HG03097 (cell line): ENCODE results near the gene EME1.
A peak's percentile ranks its signal among the peaks of the same experiment; 100 is the strongest.
"Not testable (repeated sequence)": the region's sequence is repeated elsewhere in the genome, so short reads cannot be mapped to it uniquely, and the experiment has no call there.

ENCODE experiments used
- ATAC-seq: cut with Tn5 transposase; IDR thresholded peaks from one replicate; pipeline ENCODE4 v1.9.1; 2021; ENCODE audit not compliant: unreplicated experiment, low FRiP score

Gene EME1, protein sequence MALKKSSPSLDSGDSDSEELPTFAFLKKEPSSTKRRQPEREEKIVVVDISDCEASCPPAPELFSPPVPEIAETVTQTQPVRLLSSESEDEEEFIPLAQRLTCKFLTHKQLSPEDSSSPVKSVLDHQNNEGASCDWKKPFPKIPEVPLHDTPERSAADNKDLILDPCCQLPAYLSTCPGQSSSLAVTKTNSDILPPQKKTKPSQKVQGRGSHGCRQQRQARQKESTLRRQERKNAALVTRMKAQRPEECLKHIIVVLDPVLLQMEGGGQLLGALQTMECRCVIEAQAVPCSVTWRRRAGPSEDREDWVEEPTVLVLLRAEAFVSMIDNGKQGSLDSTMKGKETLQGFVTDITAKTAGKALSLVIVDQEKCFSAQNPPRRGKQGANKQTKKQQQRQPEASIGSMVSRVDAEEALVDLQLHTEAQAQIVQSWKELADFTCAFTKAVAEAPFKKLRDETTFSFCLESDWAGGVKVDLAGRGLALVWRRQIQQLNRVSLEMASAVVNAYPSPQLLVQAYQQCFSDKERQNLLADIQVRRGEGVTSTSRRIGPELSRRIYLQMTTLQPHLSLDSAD

DNA sequence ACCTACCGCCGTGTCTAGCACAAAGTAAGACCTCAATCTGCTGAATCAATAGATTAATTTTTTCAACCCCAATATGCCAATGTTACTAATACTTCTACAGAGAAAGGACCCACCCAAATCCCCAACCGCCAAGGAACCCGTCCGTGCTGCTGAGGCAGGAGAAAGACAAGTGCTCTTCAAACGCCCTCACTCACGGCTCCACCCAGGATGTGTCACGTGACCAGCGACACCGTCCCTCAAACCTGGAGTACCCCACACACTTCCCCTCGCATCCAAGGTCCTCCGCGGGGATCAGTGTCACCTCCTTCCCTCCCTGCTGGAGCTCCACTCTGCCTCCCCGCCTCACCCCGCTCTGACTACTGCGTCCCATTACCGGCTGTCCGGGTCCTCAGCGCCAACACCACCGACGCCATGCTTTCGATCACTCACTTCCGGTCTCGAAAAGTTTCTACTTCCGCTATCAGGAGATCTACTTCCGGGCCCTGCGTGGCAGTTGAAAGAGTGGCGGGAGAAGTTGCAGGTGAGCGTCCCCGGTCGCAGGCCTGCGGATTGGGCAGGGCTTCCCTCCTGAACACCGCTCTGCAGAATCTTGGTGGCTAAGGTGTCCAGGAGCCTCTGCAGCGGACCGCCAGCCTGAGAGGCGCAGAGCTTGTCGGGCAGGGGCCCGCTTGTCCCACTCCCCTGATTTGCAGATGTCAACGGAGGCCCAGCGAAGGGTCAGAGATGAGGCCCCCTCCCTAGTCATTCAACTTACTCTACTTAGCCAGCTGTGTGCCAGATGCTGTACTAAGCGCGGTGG is at the start of gene EME1, which contains the start of gene MRPL27:
TSS of gene EME1 (plus strand) at position 472 of the 799 bp plus-strand sequence. CDS start 1,980 bp downstream, outside the sequence.
TSS of gene MRPL27 (minus strand) at position 427 of the 799 bp plus-strand sequence. CDS start at position 413, 14 bp downstream.
- ATAC-seq: peak; percentile 70

DNA sequence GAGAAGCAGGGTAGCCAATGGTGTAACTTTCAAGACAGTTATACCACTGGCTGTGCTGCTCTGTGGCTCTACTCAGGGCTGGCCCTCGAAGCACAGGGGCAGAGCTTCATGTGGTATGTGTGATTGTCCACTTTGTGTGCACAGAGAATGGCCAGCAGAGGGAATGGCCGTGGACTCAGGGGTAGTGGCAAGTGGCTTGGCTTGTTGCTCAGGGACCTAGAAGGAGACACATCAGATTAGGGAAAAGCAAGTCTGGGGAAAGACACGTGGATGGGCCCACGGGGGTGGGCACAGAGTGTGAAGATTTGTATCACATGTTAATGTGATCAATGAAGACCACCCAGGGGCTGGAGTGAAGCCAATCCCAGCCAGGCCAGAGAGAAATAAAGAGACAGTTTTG is 47.1 kb upstream of the EME1 start:
- no peak for ATAC-seq

DNA sequence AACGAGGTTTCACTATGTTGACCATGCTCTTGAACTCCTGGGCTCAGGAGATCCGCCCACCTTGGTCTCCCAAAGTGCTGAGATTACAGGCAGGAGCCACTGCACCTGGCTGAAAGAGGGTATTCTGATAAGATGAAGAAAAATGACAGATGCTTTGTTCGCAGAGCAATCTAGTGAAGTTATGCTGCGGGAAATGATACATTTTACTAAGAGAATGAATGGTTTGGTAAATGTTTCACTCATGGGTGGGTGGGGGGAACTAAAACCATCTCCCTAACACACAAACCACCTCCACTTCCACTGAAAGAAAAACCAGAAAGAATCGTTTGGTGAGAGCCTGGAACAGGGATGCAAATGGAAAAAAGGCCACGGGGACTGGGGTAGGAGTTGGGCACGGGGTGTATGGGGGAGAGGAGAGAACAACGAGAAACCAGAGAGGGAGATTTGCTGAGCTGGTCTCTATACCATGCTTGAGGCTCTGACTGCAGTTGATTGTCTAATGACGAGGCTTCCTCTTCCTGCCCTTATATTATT is 46.1 kb upstream of the EME1 start:
- ATAC-seq: no peak

DNA sequence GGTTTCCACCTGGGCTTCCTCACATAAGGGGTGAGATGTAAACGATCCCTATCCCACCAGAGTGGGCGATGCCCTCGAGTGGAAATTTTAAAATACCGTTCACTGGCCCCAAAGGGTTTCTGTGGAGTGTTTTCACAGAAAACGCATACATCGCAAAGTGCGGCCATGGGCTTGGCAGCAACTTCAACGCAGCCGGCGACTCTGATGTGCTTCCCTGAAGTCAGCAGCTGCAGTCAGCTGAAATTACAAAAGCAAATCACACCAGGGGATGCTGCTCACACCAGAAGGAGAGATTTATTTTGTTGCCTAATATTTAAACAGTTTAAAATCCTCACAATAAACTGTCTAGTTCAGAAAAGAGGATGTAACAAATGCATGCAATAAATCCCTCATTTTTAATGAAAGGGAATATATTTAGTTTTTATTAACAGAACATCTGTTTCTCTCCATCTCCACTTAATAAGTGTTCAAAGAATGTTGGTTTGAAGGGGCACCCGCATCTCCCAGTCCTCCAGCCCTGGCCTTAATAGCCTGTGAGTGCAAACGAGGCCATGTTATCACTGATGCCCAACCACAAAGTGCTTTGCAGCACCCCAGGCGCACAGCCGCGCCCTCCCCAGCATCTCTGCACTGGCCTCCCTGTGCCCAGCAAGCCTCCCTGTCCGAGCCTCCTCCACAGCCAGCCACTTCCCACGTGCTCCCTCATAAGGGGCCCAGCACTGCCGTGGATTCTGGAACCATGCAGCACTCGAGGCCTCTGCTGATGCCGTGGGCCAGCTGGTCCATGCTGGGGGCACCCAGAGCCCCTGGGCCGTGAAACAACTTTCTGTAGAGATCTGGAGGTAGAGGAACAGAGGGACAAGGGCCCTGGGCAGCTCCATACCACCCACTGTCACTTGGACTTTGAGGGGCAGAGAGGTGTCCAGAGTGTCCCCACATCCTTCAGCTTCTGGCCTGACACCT is 44.4 kb upstream of the EME1 start:
- no peak for ATAC-seq

DNA sequence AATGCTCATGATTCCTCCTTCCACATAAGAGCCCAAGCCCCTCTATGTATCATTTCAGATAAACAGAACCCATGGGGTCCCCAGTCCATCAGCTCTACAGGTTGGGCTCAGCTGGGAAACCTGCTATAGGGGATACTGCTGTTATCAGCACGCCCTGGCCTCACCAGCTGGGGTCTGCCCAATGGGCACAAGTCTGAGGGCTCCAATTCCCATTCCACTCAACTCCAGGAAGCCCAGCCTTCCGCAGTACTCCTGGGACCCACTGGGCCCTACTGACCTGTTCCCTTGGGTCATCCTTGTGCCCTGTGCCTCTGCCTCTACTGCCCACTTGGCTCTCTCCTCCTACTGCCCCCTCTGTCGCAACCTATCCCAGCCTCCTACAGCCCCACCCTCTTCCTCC is 43.3 kb upstream of the EME1 start:
- ATAC-seq: no peak

DNA sequence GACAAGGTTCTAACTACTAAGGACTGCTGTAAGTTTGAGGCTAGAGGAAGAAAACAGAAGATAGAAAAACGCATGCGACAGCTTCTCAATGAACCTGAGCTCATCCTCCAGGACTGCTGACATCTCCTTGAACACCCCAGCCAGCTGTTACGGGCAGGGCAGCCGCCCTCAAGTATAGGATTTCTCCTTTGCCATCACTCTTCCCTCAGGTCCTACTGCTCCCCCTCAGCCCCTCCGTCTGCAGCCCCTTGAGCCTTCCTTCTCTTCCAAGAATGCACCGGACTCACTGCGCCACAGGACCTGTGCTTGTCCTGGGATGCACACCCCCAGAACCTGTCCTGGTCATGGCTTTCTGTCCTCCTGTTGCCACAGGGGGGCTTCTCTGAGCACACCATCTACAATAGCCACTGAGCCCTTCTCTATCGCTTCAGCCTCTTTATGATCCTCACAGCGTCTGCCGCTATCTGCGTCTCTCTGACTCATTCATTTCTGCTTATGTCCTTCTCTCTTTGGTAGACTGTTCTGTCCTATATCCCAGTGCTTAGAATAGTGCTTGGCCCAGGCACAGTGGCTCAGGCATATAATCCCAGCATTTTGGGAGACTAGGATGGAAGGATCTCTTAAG is 42.8 kb upstream of the EME1 start:
- no peak for ATAC-seq

DNA sequence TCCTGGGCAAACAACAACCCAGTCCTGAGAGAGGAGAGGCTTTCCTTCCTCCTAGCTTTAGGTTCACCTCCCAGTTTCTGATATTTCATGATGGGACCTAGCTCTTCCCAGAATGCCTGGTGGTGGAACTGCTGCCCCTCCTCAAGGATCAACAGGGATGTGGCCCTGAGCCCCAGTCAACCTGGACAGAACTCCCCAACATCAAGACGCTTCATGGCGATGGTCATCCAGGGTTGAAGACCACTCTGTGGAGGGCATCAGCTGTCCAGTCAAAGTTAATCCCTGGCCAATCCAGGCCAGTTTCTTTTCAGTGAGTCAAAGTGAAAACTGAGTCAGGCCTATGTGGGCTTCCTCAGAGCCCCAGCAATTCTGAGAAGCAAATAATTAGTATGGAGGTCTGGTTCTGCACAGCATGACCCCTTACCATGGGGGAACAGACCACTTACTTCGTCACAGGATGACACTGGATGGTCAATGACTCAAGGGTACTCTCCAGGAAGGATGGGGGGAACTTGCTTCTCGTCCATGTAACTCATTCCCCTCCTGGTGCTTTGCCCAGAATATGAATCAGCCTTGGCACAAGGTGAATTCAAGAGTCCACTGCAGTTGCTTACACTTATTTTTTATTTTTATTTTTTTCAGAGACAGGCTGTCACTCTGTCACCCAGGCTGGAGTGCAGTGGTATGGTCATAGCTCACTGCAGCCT is 41.8 kb upstream of the EME1 start:
- no peak for ATAC-seq

DNA sequence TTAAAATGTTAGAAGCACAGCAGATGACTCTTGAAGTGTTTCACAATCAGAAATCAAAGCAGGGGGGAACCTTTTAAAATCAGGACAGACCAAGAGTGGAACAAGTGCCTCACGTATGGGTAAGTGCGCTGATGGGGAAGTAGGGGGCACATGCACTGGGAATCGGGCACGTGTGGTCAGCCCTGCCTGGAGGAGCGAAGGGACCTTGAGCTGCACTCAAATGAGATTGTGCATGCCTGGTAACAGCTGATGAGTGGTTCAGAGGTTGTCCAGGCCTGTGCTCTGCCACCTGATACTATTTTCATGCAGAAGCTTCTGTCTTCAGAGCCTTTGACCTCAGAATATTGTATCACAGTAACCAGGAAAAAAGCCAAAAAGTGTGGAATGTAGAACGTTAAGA is 40.8 kb upstream of the EME1 start:
- ATAC-seq: no peak

DNA sequence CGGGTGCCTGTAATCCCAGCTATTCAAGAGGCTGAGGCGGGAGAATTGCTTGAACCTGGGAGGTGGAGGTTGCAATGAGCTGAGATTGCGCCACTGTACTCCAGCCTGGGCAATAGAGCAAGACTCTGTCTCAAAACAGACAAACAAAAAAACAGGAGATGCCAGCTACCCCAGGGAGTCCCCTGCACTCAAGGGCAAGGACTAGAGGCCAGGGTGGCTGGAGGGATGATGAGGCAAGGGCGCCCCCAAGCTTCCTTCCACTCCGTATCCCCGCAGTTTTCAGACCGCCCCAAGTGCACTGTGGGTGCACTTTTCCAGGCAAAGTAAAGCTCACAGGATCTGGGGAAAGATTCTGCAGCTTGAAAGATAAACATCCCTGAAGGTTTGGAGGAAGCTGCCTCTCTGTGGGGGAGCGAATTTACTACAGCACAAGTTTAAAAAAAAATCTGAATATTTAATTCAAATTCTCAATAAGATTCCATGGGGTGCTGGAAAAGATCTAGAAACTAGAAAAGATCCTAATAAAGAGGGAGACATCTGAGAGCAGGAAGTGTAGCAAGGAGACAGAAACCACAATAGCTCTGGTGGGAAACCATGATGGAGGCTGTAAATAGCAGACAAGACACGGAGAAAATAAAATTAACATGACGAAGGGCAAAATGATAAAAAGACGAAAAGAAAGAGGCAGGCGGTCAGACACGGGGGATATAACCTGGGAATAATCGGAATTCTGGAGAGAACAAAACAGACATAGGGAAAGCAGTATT is 39.6 kb upstream of the EME1 start:
- not testable (repeated sequence) for ATAC-seq

DNA sequence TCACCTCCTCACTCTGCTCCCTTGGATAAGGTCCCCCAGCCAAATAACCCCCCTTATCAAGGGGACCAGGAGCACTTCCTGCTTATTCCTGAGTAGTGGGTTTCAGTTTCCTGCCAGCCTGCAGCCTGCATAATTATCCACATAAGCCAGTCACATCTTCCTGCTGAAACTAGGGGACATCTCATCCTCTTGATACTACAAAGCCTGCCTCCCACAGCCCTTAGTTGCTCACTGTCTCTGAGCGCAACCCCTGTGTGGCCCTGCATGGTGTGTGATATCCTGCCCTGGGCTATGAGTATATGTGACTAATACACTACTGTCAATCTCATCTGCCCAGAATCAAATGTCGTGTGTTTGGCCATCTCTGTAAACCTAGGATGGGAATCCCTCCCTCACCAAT is 35.1 kb upstream of the EME1 start:
- ATAC-seq: no peak

DNA sequence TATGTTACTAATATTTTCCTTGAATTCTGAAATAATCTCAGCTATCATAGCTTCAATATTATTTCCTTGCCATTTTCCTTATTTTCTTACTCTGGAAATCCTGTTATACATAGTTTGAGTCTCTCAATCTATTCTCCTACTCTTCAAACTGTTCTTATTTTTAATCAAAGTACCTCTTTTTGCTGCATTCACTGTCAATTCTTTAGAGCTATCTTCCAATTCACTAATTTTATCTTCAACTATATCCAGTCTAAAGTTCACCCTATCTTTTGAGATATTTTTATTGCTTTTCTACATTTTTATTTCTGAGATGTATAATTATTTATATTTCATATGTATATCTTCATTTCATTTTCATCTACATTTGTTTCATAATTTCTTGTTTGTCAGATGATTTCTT is 34.4 kb upstream of the EME1 start:
- no peak for ATAC-seq

DNA sequence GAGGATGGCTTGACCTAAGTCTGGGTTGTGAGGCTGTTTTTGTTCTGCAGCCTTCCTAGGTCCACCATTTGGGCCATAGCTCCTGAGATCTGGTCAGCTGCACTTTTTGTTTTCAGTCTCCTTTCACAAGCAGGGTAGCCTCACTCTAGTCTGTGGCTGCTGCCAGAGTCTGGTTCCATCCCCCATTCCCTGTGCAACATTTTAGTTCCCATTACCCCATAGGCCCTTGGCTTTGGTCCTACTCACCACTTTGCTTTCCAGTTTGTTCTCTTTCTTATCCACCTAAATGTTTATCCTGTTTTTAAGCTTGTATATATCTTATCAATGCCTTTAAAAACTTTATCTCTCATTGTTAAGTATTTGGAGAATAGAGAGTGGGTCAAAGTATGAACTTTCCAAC is 33.6 kb upstream of the EME1 start:
- ATAC-seq: no peak

DNA sequence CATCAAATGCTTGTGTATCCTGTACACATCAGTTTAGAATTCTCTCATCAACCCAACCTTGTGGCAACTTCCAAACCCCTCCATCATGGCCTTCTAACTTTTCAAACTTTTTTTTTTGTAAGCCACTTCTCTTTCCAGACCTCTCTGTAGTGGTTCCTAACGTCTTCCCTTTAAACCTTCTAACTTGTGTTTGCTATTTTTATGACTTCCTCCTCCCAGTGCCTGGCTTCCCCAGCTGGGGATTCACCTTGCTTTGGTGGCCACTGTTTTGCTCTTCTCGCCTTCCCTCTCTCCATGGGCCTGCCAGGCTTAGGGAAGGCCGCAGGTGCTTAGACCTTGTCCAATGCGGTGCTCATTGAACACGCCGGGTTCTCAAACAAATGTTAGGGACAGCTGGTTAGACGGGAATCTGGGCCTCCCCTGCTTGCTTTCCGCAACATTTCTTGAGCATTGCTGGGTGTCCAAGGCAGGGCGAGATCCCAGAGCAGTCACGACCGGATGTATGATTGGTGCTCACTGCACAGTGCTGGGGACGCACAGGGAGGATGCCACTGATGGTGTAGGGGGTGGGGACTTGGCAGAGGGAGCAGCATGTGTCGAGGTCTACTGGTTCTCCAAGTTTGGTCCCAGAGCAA is 28.2 kb upstream of the EME1 start:
- ATAC-seq: no peak

DNA sequence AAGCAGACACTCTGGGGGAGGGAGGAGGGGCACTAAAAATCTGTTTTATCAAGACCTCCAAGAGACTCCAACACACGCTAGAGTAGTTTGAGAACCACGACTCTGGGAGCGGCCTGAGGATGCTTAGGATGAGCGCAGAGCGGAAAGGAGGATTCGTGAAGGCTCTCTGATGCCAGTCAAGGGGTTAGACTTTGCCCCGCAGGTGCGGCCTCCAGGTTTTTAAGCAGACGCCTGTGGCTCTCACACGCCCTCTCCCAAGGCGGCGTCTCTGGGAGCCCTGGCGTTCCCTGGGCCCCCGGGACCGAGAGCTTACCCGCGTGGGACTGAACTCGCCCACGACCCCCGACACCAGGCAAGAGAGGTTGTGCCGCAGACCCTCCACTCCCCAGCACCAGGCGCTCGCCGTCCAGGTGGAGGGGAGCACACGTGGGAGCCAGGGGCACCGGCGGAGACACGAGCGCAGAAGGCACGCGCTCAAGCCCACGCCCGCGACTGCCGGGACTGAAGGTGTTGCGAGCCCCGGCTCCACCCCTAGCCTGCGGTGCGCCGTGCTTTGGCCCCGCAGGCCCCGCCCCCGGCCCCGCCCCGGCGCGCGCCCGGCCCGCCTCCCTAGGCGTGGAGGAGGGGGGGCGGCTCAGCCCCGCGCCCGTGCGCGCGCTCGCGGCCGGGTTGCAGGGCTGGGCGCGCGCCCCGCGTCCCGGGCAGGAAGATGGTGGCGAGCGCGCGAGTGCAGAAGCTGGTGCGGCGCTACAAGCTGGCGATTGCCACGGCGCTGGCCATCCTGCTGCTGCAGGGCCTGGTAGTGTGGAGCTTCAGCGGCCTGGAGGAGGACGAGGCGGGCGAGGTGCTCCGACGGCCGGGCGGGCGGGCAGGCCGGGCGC is 27.4 kb upstream of the EME1 start, which contains the start of gene XYLT2:
TSS of gene XYLT2 (plus strand) at position 695 of the 881 bp plus-strand sequence. CDS start at position 710, 15 bp downstream.
- ATAC-seq: peak; percentile 62

DNA sequence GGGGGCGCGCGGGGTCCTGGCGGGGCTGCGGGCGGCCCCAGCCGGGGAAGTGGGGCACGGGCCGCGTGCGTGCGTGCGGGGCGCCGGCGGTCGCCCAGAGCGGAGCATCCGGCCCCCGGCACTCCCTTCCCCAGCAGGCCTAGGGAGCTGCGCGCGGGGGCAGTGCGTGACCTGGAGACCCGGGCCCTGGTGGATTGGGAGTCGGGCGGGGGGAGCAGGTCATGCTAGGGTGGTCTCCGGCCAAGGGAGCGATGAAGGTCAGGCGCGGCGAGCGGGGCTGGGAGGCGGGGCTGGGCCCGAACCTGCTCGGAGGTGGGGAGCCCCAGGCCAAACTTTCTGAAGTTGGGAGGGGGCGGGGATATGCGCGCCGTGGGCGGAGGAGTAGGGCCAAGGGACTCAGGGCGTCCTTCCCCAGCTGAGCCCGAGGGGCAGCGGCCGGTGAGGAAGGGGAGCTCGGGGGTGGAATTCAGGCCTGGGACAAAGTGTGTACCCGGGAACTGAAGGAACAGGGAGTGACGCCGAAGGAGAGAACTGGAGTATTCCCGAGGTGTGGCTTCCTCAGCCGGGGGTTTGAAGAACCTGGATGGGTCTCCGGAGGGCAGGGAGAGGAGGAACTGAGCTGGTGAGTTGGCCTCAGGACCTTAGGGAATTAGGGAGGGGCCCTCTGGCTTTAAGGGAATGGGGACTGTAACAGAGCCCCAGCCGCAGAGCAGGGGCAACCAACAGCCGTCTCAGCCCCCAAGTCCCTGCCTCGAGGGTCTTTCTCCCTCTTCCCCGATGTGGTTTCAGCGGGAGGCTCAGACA is 26.5 kb upstream of the EME1 start:
- ATAC-seq: peak; percentile 55
